ENCODE measurements around the gene RGS6. TPM values are rescaled to one million over a fixed set of nuclear protein-coding genes. Genes with fewer than 3 reads are reported as not detected.
A peak's percentile ranks its signal among the peaks of the same experiment; 100 is the strongest.

RGS6 gene
- total RNA-seq, 1 donor from 2014 or later = not detected

GRCh38 chr14:72492196-72492595 is 560.0 kb downstream of the RGS6 start:
- no peak for DNase-seq (ENCODE audit: low read depth, low spot score)

- DNase-seq (ENCODE audit: low read depth, low spot score) = no peak
These were observed 563.4 kb downstream of the RGS6 start for GRCh38 chr14:72495668-72496067.

GRCh38 chr14:72498646-72499045 is 566.4 kb downstream of the RGS6 start:
- DNase-seq (ENCODE audit: low read depth, low spot score) = no peak

- no peak for DNase-seq (ENCODE audit: low read depth, low spot score)
These were observed 567.5 kb downstream of the RGS6 start for GRCh38 chr14:72499746-72500145.

GRCh38 chr14:72500234-72500838 is 568.1 kb downstream of the RGS6 start:
- DNase-seq (ENCODE audit: low read depth, low spot score) = no peak

- no peak for DNase-seq (ENCODE audit: low read depth, low spot score)
These were observed 569.2 kb downstream of the RGS6 start for GRCh38 chr14:72501439-72501838.

DNA sequence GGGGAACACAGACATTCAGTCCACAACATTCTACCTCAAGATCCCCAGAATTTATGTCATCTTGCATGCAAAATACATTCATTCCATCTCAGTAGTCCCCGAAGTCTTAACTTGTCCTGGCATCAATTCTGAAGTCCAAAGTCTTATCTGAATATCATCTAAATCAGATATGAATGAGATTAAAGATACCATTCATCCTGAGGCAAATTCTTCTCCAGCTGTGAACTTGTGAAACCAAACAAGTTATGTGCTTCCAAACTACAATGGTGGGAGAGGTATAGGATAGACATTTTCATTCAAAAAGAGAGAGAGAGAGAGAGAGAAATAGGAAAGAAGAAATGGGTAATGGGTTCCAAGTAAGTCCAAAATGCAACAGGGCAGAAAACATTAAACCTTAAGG is 571.0 kb downstream of the RGS6 start:
- no peak for DNase-seq (ENCODE audit: low read depth, low spot score)

DNA sequence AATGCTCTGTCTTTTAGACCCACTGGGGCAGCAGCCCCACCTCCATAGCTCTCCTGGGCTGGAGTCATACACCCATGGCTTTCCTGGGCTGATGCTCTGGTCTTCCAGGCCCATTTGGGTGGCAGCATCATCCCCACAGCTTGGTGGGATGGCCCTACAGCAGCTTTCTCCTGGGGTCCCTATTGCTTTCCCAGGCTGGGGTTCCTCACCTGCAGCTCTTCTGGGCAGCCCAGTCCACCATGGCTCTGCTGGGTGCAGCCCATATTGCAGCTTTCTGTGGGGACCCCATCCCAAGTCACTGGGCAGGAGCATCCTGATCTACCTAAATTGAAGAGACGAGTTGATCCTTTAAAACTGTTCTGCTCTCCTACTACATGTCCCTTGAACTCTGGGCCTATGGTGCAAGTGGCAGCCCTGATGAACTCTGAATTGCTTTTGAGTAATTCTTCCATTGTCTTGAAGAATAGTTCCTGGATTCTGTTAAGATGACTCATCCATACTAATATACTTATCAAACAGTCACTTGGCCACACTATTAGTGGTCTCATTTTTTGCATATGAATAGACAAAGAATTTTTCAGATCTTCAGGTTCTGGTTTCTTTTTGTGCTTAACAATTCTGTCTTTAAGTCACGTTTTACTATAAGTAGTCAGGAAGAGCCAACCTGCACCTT is 571.6 kb downstream of the RGS6 start:
- DNase-seq (ENCODE audit: low read depth, low spot score) = no peak

DNA sequence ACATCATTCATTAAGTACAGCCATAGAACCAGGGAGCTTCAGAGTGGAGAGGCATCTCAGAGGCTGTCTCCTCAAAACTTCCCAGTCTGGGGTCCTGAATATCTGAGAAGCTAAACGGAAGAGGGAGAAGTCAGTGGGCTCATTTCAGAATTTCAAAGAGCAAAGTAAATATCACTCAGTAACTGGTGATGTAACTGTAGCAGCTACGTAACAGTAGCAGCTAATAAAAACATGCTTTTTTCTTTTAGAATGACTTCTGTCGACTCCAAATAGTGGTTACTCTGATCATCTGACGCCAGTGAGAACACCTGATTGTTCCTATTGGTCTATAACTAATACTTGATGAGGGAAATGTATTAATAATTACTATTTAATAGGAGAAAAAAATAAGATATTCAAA is 578.3 kb downstream of the RGS6 start:
- no peak for DNase-seq (ENCODE audit: low read depth, low spot score)

- no peak for DNase-seq (ENCODE audit: low read depth, low spot score)
These were observed 580.1 kb downstream of the RGS6 start for GRCh38 chr14:72512281-72512680.

DNA sequence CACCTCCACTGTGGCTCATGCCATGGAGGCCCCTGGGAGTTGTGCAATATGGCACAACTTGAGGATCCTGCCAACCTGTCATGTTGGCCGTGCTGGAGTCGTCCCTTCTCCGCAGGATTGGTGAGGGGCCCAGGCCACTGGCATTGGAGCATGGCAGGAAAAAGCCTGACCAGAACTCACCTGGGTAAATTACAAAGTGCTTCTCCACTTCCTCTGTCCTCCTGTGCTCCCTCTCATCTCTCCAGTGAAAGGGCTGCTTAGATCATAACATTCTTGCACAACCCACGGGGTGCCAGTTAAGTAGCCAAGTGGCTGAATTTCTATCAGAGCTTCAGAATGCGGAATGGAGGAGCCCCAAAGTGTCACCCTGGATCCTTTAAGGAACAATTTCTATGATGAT is 580.7 kb downstream of the RGS6 start:
- no peak for DNase-seq (ENCODE audit: low read depth, low spot score)

GRCh38 chr14:72513346-72513745 is 581.1 kb downstream of the RGS6 start:
- DNase-seq (ENCODE audit: low read depth, low spot score) = no peak

DNA sequence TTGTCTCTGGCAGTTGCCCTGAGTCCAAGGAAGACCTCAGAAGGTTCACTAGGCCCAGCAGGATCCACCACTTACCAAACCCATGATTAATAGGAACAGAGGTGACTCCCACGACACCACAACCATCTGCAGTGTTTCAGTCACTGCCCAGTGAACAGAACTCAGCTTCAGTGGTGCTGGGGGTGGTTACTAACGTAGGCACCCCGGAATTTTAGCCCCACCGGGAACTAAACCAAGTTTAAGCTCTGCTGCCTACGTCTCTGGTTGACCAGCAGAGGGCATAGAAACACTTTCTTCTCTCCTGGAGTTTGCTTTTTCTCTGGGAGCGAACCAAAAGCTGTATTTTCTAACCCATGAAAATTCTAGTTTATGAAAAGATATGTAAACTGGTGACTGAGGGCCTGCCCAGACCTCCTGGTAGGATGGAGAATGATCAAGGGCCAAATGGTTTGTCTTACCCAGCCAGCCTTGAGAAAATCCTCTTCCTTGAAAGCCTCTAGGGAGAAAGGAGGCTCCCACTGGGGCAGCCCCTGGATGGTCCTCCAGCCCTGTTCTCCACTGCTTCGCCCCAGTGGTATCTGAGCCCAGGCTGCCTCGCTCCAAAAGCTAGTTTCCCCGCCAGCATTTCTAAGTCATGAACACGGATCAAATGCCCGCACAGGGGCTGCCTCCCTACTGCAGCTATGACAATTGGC is 581.9 kb downstream of the RGS6 start:
- no peak for DNase-seq (ENCODE audit: low read depth, low spot score)

DNA sequence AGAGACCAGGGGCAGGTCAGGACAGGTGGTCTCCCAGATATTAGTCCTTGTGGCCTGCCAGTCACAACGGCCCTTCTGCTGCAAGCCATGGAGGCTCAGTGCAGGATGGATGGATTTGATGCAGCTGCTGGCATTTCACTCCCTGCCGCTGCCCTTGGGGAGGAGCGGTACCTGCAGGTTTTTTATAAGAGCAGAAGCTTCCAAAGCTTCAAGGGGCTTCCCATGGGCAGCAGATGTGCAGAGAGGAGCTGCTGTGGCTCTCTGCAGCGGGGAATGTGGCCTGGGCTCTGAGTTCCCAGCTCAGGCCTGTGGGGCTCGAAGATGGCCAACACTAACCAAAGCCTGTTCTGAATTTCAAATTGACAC is 582.4 kb downstream of the RGS6 start:
- no peak for DNase-seq (ENCODE audit: low read depth, low spot score)

DNA sequence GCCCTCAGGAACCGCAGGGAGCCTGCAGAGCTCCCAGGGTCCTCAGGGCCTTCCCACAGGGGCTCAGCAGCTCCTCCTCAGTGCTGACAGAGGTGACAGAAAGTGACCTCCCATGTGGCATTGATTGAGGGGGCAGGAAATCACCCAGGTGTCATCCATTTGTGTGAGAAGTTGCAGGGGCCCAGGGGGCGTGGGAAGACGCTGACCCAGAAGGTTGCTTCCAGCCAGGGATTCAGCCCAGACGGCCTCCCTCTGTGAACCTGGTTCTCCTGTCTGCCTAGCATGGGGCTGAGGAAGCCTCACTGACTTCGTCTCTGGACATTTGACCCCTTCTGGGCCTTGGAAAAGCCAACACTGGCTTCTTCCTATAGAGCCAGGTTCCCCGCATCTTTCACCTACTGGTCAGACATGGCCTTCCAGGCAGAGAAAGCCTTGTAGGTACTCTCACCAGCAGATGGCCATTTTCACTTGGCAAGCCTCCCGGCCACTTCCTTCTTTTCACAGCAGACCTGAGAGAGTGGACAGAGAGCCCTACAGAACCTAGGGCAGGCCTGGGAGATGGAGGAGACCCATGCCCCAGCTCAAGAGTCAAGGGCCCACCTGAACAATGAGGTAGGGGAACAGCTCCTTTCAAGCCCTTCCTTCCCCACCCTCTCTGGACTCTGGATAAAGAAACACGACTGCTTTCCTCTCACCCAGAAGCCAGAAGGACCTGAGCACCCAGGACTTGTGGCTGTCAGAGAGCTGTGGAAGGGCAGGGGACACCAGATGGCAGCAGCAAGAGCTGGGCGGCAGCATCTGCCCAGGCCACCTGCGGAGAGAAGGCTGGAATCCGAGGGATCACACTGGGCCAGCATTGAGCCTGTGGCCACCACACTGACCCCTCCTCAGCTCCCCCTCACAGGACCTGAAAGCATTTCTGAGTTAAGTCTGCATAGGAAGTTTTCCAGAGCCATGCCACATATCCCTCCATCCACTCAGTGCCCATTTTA is 583.8 kb downstream of the RGS6 start:
- DNase-seq (ENCODE audit: low read depth, low spot score) = no peak

DNA sequence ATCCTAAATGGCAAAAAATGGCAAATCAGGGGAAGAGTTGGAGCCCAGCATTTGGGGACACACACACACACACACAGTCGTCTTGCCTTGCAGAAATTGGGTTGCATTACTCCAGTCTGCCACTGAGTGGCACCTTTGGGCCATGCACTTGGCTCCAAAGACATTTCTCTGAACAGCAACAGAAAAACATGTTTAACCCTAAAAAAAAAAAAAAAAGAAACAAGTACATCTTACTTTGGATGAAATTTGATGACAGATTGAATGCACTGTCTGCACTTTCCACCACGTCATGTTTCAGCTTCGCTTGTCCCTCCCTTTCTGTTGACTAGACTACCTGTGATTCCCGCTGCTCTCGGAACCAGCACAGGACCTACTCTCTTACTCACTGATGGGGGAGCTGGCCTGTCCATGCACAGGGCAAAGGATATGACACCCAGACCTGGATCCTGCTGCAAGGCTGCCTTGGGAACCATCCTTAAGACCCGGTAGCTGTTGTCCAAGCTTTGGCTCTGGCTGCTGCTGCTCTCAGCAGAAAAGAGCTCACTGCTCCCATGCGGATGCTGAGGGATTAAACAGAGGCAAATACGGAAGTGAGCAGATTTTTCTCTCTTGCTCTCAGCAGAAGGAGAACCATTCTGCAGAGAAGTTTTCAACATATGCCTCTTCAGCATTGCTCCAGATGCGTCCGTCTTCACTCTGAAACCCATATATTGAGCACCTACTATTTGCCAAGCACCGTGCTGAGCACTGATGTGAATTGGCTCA is 584.9 kb downstream of the RGS6 start:
- peak; percentile 45 for DNase-seq (ENCODE audit: low read depth, low spot score)

DNA sequence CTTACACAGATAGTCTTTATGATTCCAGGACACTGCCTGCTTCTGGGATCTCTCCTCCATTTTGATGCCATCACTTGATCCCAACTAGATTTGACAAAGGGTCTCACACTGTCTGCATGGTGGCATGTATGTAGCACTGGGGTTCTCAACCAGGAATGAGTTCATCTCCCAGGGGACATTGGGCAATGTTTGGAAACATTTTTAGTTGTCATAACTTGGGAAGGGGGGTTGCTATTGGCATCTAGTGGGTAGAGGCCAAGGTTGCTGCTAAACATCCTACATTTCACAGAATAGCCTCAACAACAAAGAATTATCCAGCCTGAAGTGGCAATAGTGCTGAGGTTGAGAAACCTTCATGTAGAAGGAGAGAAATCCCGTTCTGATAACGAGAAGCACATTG is 585.5 kb downstream of the RGS6 start:
- no peak for DNase-seq (ENCODE audit: low read depth, low spot score)

- no peak for DNase-seq (ENCODE audit: low read depth, low spot score)
These were observed 586.7 kb downstream of the RGS6 start for GRCh38 chr14:72518809-72519377.

DNA sequence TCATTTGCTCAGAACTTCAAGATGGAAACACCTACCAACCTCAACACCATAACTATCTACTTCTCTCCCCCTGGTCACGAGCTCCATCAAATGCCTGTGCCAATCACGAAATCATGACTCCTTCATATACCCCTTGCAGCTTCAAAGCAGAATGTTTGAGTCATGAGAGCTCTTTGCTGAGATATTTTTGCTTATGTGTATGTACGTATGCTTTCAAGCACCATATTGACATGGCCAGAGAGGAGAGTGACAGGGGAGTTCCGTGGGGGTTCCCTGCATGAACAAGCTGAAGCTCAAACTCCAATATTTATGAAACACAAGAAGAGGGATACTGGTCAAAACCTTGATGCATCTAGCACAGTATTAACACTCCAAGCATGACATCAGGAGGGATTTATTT is 587.3 kb downstream of the RGS6 start:
- DNase-seq (ENCODE audit: low read depth, low spot score) = no peak

GRCh38 chr14:72521045-72521444 is 588.8 kb downstream of the RGS6 start:
- no peak for DNase-seq (ENCODE audit: low read depth, low spot score)
